Inflammatory macrophage (primary cell): ENCODE measurements around the gene ANK2.
"Not testable (repeated sequence)": the region's sequence is repeated elsewhere in the genome, so short reads cannot be mapped to it uniquely, and the experiment has no call there.

Source experiments
- DNase-seq, 2 donors: peaks; one replicate each; pipeline ENCODE4 v3.0.0-alpha.2; 2020 to 2022

Gene ANK2

DNA sequence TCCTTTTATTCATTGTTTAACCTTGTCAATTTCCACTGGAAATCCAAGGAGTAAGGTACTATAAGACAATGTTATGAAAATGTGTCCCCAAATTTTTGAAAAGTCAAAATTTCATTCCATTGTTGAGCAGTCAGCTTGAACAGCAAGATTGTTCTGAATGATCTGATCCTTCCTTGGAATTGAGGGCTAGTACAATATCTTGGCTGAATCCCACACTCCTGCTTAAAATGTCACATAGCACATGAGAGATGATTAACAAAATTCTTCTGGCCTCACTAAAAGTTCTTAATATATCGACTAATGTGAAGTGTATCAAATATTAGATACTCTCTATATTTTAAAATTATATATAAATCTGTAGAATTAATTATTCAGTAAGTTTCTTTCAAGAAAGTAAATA is 104.8 kb downstream of the ANK2 start:
- DNase-seq: no peak

DNA sequence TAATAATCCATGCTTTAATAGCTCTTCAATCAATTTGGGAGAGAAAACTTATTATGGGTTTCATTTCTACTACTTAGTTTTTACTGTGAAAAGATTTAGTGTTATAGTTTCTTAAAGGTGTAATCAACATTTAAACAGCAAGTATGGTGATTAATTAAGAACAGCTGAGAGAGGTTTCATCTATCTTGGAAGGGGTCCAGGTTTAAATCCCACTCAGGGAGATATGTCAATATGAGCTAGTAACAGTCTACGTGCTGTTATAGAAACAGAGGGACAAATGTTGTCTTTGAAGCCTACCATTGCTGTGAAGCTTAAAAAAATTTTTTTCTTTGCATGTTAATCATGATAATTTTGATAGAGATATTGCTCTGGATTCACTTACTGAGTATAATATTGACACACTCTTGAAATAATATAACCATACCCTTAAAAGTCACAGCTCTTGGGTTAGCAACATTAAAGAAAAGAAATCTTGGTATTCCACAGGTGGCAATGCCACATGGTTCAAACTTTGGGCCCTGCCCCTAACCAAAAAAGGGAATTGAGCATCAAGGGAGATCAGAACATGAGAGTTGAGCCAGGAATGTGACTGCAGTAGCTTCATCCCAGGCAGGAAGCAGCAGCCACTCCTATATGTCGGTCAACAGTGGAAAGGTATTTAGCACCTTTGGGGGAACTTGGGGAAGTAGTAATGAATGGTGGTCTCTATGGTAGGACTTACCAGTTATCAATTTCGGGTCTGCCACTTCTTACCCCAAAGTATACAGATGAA is 107.8 kb downstream of the ANK2 start:
- DNase-seq: no peak

DNA sequence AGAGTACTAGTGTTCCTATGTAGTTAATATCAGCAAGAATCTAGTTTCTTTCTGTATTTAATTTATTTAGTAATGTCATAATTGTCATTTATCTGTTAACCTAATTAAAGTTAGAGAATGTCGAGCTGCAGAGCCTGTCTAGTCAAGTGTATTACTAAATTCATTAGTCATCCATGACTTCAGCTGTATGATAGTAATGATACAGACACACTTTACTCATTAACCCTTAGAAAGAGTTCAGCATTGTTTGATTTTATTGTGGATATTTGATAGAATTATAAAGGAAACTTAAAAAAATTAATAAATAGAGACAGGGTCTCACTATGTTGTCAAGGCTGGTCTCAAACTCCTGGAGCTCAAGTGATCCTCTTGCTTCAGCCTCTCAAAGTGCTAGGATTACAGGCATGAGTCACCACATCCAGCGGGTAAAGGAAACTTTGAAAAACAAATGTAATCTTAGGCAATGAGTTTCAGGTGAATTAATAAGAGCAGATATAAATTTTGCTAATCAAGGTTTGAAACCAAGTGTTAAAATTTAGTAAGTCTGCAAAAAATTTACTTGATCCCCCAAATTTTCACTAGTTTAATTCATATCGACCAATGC is 110.6 kb downstream of the ANK2 start:
- no peak for DNase-seq

DNA sequence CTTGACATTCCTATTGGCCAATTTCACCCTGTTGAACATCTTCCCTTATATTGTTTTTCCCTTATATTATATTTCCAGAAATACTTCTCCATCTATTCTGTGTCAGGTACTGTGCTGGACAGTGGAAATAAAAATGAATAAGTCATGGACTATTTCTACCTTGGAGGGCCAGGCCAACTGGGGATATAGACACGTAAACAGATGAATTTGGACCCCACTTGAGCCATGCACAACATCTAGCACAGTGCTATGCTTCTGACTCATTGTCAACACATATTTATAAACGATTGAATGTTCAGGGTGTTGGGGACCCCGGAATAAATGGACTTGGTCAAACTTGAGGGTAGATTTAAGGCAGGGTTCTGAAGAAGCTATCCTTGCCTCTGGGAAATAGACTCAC is 111.1 kb downstream of the ANK2 start:
- no peak for DNase-seq

DNA sequence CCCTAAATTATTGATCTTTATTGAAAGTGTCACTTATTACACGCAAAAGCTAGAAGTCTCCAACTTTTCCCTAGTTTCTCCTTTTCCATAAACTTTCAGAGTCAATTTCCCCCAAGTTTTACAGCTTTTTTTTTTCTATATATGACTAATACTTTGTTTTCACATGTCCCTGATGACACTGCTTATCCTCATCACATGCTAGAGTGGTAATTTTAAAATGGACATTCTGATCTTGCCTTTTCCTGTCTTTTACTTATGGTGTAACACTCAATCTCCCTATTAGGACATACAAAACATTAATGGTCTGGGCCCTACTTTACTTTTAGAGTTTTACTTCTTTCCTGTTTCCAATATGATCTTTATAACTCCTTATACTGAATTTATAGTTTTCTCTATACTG is 112.6 kb downstream of the ANK2 start:
- no peak for DNase-seq

DNA sequence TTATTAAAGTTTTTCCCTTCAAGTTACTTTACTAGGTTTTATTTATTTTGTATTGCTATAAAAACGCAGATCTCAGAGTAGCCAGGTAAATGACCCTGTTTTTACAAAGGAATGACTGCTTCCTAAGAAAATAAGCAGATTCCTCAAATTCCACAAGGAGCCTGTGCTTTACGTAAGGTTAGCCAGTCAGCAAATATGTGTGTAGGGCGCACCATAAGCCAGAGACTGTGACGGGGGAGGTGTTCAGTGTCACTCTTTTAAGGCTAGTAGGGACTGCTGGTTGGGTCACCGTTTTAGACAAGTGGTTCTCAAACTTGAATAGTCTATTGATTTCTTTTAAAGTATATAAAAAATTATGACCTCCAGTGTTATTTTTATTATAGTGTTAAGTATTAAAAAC is 119.9 kb downstream of the ANK2 start:
- no peak for DNase-seq

DNA sequence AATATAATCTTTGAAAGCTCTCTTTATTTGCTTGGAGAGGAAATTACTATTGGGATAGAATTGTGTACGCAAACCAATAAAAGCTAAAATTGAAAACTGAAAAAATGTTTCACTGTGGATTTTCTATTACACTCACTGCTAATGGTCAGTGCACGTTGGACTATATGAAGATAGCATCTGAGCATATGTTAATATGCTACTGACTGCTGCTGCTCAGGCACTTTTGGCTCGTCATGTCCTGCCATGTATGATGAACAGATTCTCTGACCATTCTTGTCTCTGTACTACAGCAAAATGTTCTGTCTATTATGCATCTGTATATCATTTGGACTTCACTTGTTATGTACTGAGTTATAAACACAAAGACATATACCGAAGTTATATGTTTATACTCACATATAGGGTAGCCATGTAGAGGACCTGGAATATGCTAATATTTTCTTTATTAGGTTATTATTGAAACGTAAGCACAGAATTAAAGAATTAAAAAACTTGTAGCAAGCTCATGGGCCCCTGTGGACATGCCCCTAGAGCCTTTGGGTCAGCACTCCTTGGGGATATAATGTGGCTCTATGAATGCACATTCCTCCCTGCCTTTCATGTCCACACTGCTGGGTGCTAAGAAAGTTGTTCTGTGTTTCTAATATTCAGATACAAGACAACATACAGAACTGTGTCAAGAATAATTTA is 120.8 kb downstream of the ANK2 start:
- no peak for DNase-seq

DNA sequence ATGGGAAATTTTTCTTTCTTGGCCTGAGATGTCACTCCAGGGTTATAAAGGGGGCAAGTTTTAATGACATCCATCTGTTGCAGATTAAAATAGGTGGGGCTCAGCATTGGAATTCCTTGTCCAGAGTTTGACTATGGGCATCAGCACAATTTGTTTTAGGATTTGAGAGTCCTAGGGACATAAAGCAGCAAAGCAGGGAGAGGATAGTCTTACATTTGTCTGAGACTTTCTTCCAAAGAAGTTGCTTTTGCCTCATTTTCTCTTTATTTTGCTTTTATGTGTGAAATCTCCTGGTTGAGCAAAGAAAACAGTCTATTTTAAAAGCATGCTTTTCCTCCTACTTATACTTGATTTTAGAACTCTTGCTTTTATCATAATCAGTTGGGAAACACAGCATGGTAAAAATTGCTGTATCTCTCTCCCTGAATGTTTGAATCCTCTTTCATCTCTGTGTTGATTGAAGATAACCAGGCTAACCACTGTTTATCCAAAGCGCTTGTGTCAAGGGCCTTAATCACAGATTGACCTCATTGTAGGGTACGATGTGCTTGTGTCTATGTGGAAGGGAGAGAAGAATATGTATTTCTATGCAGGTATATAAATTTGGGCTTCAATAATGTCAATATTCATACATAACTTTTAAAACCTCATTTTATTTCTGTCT is 121.5 kb downstream of the ANK2 start:
- no peak for DNase-seq

DNA sequence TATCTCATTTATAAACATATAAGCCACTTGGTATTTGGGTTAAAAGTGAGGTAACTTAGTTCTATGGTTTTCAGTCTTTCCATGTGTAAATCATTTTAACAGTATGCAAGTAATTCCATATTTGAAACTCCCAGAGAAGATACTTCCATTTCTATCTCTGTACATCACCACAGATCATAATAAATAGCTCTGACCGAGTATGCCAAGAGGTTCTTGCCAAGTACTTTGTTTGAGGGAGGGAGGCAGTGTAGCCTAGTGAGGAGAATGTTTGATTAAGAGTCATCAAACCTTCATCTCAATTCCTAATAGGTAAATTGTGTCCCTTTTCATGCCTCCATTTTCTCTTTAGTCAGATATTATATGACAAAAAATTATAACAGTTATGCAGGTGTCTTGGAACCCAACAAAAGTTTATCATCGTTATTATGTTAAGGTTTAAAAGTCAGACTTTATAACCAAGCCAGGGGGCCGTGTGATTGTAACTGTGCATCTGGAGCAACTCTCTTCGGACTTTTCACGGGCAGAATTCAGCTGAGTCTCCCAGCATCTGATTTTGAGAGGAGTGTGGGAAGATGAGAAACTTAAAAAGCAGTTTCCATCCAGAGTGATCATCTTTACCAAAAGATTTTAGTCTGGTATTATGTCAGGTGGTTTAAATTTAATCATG is 123.8 kb downstream of the ANK2 start:
- no peak for DNase-seq

DNA sequence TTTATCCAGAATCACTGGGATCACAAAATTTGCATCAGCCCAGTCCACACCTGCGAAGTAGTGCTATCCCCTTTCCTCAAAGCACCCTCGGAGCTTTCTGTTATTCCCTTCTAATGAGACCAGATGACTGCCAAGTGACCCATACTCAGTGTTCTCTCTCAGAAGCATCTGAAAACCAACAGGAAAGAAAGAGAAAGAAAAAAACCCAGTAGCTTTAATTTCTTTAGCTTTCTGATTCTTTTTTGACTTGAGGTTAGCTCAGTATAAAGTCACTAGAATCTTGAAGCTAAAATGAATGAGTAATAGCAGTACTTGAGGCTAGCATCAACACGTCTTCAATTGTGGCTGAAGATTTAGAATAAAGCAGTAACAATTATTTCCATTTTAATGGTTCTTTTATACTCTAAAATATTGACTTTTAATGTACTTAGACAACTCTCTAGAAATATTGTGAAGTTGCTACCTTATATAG is 124.4 kb downstream of the ANK2 start:
- no peak for DNase-seq

DNA sequence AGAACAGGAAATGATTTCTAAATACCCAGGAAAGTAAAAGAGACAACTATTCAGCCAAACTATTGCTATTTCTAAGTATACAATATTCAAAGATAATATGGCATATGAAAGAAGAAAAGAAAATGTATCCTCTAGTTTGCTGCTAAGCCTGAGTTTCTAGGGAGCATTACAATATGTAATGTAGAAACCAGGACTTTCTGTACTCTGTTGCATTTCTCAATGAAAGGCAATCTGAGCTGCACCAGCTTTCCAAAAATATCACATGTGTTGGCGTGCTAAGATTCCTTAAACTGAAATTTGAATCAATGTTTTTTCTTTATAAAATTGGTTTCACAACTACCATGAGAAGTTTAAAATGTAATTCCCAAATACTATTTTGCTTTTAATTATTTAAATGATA is 129.6 kb downstream of the ANK2 start:
- DNase-seq: no peak

DNA sequence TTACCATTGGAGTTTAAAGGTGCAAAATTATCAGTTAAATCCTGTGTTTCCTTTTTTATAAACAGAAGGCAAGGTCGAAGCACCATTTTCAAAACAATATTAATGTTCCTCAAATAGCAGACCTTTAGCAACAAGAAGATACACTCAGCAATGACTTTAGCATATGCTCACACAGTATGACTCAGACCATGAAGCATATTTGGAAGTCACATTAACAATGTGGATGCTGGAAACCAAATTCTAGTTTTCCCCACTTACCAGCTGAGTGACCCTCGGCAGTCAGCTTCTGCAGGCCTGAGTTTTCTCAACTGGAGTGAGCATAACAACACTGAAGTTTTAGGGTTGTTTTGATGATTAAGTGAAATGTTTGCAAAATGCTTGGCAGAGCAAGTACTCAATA is 130.5 kb downstream of the ANK2 start:
- DNase-seq: no peak

DNA sequence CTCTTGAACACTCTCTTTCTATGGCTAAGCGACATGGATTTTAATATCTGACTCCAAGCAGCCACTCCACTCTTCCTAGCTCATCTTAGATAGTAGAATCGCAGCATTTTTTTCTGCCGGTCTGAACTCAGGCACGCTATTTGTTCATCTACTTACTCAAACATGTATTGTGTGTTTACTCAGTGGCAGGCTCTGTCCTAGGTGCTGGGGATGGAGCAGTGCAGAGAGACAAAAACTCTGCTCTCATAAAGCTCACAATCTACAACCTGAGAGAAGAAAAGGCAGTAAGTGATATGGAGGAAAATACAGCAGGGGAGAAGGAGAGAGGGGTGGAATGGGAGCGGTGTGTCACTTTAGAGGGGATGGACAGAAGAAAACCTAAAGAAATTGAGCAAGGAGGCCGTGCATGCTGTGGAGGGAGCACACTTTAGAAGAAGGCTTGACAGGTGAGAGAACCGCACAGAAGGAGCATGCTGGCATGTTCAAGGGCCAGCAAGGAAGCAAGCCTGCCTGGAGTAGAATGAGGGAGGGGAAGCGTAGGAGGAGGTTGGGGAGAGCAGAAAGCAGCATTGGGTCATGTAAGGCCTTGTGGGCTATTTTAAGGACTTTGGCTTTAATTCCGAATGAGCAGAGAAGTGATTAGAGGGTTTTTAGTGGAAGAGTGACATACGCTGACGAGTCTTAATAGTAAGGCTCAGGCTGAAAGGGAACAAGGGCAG is 132.0 kb downstream of the ANK2 start:
- no peak for DNase-seq

DNA sequence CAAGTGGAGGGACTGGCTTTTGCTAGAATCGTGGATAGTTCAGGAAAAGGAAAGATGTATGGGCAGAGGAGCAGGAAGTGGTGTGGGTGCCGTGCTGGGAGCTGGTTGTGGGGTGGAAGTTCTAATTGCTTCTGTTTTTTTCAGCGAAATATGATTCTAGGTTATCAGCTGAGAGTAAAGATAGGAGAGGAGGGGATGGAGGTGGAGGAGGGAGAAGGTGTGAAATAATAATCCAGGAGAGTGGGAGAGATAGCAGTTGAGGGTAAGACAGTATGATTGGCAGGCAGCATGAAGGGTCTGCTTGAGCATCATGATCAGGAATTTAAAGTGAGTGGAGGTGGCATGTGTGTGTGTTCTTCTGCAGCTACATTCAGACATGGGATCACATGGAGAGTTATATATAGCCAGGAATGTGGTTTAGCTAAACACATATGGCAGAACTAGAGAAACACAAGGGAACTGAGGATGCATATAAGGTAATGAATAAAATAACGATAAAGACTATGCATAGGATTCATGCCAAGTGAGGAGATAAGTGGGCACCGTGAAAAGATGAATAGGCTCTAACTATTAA is 133.7 kb downstream of the ANK2 start:
- DNase-seq: no peak

DNA sequence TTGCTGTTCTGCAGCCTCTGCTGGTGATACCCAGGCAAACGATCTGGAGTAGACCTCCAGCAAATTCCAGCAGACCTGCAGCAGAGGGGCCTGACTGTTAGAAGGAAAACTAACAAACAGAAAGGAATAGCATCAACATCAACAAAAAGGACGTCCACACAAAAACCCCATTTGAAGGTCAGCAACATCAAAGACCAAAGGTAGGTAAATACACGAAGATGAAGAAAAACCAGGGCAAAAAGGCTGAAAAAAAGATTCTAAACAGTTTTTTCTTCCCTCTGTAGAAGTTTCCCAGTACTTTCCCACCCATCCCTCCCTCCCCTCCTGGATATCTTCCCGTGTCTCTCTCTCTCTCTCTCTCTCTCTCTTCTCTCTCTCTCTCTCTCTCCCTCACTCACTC is 136.8 kb downstream of the ANK2 start:
- DNase-seq: not testable (repeated sequence)

DNA sequence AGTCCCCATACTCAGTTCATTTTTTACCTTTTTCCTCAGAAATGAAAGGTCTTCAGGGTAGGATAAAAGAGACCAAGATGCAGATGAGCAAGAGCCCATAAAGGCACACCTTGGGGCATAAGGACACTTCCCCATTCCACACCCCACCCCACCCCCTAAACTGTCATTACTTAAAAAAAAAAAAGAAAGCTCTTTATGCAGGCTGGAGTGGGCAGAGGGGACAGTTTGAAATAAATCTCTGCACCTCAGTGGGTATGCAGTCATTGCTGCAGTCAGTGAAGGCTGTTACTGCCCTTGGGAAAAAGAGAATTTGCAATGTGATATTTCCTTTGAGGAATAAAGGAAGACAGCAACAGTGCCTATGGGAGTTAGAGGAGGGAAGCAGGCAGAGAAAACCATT is 137.5 kb downstream of the ANK2 start:
- DNase-seq: no peak

DNA sequence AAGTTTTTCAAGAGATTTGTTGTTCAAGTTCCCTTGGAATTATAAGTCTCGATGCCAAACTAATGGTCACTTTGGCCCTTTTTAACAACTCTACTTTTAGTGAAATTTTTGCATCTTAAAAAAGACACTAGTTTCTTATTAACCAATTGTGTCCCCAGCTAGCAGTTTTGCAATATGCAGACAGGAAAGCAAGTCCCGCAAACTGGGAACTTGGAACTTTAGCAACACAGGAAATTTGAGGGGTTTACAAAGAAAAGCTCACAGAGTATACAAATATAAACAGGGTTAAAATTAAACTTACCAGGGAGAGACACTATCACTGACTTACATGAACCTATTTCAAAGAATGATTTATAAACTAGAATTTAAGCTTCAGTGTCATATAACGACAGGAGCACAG is 137.9 kb downstream of the ANK2 start:
- DNase-seq: no peak

DNA sequence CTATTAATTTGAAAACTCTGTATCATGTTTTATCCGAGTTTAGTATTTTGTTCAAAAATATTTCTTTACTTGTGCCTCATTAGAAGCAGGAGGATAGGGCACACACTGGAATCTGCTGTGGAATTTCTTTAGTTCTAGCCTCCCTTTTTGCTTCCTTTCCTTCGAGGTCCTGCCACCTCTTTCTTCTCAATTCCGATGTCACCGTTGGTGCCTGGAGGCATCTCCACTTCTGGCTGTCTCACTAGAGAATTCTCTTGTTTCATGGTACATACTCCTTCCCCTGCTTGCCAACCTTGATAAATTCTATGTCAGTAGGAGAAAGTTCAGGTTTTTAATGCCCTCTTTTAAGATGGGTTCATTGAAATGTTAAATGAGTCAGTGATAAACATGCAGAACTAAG is 140.1 kb downstream of the ANK2 start:
- DNase-seq: no peak

DNA sequence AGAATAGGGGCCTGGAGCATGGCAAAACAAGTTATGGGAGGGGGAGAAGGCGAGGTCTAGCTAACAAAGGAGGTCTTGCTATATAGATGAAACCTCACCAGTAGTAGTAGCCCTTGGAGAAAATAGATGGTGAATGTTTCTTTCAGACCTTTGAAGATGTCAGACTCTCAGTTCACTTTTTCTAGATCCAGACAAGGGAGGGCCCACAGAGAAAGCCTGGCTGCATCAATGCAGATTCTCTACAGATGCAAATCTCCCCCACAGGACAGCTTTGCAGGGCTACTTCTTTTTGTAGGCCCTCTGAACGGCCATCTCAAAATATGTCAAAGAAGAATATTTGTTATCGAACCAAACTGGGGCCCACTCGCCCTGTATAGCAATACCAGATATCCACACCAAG is 159.7 kb downstream of the ANK2 start:
- DNase-seq: no peak

DNA sequence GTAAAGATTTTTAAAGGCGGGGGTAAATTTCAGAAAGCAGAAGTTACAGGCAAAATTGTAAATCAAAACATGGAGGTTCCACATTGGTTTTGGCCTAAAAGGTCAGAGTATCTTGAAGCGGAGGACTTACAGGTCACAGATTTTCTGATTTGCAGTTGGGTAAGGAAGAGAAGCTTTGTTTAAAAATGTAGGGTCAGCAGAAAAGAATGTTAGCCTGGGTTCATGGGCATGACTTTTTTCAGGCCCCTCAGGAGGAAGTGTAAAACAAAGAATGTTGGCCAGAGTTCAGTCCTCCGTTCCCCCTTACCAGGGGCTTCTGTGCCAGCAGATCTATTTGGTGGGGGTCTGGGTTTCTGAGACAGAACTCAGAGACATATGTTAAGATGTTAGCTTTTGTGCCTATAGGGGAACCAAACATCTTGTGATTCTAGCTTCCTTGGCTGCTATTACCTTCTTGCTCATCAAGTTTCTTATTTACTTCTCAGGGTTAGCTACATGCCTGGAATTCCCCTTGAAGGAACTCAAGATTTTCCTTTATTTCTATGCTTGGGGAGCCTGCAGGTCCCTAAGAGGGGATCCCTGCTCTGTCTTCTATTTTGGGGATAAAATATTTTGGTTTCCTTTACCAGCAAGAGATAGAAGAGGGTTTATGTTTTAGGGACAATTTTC is 160.3 kb downstream of the ANK2 start:
- no peak for DNase-seq

DNA sequence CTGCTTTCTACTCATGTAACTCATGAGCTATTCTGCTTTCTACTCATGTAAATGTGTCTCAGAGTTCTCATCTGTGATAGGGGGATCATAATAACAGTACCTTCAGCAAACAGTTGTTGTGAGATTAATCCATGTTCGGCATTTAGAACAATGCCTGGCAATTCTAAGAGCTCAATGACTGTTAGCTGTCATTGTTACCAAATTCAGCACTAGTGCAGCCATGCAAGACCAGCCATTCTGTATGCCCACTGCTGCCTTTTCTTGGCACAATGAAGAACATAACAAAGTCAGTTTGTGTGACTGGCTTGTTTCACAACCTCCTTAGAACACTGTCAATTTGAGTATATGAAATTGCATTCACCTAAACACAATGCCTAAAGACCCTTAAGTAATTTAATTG is 163.2 kb downstream of the ANK2 start:
- no peak for DNase-seq
